HG02798 (cell line): ENCODE results near the gene CCL20.

Experiments used
- ATAC-seq: cut with Tn5 transposase; IDR thresholded peaks from one replicate; pipeline ENCODE4 v1.9.1; 2021; ENCODE audit warnings: mild to moderate bottlenecking; ENCODE audit not compliant: unreplicated experiment, poor library complexity

Gene CCL20

DNA sequence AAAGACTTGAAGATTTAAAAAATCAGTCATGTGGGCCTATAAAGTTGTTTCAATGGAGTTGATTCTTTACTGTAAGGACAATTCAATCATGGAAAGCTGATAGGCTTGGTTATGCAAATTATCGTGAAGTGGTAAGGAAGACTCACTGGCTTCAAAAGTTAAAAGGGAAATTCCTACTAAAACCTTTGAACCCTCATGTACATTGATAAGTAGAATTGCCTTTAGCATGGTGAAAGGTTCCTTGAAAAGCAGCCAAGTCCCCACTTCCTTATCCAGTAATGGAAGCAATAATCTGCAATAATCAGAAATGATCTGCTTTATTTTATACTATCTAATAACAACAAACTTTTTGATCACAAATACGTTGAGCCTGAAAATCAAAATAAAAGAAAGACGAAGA, 14.4 kb upstream of the CCL20 start:
- ATAC-seq = no peak

DNA sequence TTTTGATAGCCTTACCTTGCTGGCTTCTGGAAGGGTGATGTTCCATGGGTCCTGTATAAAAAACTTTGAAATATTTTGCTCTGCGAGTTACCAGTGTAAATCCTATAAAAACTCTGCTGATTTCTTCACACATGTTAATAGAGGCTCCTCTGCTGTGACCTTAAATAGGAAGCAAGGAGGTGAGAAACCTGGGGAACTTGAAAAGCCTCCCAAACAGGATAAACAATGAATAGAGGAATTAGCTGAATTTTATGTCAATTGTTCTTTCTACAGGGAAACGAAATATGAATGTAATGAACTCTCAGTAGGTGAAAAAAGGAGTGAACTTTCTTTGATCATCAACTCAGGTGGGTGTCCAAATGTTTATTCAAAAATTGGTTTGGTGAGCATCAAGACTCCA, 10.8 kb upstream of the CCL20 start:
- no peak for ATAC-seq

DNA sequence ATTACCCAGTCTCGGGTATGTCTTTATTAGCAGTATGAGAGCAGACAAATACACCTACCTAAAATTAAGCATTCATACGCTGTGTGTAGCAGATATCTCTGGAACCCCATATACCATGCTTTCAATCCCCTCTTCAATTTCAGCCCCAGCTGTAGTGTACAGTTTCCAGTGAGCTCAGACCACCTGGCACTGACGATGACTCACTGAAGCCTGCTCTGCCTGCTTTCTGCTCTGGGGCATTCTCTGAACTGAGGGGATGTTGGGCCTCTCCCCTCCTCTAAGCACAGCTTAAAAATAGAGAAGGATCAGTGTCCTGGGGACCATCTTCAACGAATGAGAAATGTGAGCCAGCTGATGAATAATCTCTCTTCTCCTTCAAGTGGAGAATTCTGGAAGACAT, 8.7 kb upstream of the CCL20 start:
- no peak for ATAC-seq

DNA sequence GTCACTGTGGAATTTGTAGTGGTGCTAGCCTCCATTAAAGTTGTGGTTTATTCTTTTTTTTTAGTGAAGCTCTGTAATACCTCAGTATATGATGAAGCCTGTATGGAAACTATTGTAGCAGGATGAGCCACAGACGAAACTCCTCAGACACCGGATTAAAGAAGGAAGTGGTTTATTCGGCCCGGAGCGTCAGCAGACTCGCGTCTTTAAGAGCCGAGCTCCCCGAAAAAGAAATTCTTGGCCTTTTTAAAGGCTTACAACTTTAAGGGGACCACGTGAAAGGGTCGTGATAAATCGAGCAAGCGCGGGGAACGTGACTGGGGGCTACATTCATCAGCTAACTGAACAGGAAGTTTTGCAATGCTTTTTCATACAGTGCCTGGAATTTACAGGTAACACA, 8.1 kb upstream of the CCL20 start:
- ATAC-seq = no peak

DNA sequence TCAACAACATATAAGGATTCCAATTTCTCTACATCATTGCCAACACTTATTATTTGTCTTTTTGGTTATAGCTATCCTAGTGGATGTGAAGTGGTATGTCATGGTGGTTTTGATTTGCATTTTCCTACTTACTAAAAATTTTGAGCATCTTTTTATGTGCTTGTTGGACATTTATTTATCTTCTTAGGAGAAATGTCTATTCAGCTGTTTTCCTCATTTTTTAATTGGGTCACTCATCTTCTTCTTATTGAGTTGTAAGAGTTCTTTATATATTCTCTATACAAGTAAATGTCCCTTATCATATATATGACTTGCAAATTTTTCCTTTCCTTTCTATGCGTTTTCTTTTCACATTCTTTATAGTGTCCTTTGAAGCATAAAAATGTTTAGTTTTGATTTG, 4.7 kb upstream of the CCL20 start:
- ATAC-seq = no peak

DNA sequence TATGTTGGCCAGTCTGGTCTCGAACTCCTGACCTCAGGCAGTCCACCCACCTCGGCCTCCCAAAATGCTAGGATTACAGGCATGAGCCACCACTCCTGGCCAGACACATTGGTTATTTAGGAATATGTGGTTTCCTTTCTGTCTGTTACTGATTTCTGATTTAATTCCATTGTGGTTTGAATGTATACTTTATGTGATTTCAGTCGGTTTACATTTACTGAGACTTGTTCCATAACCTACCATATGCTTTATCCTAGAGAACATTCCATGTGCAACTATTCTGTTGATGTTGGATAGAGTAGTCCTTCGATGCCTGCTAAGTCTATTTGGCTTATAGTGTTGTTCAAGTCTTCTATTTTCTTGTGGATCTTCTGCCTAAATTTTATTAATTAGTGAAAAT, 1.6 kb upstream of the CCL20 start:
- ATAC-seq = no peak

DNA sequence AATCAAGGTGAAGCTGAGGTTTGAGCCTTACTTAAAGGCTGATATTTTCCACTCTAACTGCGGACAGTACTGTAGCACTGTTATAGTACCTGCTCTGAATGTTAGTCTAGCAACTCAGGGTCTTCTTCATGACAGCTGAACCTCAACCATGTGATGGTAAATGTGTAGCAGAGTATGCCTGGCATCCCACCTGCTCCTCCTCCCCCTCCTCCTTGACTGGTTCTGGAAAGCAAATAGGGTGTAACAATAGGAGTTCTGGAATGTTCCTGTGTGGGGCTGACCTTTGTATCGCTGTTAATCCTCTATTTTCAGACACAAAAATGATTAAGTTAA, 447 bp upstream of the CCL20 start:
- no peak for ATAC-seq

DNA sequence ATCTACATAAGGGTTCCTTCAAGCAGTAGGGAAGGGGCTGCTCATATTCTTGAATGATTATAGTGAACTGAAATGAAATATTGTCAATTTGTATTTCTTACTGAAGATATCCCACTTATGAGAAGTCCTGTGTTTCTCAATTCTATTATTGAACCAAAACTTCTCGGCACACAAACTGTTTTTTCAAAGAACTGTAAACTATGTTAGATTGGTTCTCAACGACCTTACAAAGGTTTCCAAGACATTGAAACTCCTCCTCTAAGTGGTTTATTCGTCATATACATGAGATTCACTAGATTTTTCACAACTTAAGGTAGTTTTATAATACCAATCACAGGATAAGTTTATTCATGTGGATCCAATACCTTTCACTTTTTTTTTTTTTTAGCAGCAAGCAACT, 1.4 kb downstream of the CCL20 start:
- ATAC-seq = no peak

DNA sequence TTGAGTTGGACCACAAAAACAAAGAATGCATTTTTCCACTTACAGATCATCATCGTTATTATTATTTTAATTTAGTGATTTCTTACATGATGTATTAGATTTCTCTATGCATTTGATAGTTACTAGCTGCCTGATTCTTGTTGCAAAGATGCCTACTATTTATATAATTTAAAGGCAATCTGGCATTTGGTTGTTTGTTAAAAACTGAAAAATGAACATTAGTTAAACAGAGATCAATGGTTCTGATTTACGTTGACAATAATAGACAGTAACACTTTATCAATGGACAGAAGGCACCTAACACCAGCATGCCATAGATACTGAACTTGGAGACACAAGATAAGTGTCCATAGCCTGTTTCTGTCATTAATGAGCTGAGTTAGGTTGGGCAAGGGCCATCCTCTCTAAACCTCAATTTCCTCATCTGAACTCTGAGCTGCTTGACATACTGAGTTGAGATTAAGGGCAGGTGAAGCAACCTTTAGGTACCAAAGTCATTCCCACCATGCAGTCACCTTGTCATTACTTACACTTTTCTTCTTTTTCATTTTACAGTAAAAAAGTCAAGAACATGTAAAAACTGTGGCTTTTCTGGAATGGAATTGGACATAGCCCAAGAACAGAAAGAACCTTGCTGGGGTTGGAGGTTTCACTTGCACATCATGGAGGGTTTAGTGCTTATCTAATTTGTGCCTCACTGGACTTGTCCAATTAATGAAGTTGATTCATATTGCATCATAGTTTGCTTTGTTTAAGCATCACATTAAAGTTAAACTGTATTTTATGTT, 3.1 kb downstream of the CCL20 start:
- no peak for ATAC-seq

DNA sequence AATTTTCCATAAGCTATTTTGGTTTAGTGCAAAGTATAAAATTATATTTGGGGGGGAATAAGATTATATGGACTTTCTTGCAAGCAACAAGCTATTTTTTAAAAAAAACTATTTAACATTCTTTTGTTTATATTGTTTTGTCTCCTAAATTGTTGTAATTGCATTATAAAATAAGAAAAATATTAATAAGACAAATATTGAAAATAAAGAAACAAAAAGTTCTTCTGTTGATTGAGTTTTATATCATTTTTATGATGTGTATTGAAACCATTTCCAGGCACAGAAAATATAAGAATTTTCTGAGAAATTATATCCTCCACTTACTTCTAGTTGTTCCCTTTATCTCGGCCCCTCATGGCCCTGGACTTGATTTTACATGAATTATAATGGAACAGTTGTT, 3.7 kb downstream of the CCL20 start:
- ATAC-seq = no peak

DNA sequence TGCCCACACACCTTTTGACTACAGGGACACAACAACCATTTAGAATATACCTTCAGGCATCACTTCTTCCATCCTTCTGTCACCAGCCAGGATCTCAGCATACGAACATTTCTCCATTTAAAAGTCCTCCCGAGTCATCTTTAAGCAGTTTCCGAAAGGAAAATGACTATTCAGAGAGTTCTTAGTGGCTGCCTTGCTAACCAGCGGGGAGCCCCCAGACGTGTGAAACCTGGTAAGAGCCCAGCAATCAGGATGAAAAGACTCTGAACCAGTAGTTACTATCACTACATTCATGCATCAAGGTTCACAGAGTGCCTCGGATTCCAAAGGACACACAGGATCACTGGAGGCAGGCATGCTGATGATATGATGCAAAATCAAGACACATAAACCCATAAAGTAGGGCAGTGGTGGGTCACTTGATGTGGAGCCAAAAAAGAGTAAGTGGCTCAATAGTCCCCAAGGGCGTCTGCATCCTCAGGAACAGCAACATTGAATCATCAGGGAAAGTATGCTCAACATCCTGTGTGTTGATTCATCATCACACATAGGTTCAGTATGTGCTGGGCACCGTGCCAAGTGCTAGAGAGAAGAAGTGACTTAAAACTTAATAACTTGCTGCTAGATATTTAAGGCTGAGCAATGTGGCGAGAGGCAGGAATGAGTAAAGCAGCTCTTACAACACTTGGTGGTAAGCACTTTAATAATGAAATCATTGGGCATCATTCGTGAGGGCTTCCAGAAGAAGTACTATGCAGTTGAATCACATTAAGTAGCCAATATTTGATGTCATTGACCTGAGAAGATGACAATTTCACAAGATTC, 4.4 kb downstream of the CCL20 start:
- no peak for ATAC-seq

DNA sequence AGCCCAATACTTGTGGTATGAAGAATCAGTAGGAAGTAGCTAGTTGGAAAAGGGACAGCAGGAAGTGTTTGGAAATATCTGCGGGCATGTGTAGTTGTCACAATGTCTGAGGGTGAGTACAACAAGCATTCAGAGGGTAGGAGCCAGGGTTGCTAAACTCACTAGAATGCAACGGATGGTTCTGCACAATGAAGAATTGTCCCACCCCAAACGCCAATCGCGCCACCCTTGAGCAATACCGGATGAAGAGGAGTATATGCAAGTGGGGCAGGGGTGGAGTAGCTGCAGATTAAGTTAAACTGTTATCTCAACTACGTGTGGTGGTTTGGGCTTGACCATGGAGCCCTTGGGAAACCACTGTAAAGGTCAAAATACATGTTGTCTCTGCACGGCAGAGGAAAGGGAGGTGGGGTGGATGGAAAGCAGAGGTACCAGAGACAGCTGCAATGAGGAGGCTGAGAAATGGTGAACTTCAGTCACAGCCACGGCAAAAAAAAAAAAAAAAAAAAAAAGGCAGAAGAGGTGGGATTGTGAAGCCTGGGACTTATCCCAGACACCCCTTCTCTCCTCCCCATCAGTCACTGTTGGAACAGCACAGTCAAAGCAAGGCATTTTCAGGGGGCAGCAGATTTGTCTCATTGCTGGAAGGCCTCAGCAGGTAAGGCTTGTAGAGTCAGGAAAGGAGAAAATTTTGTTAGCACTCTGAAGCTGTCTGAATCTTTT, 5.2 kb downstream of the CCL20 start:
- ATAC-seq = no peak

DNA sequence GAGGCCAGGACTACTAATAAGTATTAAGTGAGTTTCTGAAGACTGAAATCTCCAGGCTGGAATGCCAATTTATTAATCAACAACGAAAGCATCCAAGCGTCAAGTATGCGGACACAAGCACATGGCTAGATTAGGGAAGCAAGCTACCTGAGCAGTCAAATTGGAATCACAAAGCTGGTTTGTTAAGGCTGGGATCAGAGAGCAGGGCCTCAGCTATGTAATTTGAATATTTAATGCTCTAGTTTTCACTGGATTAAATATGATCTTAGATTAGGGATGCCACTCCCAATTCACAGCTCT, 5.7 kb downstream of the CCL20 start:
- no peak for ATAC-seq

DNA sequence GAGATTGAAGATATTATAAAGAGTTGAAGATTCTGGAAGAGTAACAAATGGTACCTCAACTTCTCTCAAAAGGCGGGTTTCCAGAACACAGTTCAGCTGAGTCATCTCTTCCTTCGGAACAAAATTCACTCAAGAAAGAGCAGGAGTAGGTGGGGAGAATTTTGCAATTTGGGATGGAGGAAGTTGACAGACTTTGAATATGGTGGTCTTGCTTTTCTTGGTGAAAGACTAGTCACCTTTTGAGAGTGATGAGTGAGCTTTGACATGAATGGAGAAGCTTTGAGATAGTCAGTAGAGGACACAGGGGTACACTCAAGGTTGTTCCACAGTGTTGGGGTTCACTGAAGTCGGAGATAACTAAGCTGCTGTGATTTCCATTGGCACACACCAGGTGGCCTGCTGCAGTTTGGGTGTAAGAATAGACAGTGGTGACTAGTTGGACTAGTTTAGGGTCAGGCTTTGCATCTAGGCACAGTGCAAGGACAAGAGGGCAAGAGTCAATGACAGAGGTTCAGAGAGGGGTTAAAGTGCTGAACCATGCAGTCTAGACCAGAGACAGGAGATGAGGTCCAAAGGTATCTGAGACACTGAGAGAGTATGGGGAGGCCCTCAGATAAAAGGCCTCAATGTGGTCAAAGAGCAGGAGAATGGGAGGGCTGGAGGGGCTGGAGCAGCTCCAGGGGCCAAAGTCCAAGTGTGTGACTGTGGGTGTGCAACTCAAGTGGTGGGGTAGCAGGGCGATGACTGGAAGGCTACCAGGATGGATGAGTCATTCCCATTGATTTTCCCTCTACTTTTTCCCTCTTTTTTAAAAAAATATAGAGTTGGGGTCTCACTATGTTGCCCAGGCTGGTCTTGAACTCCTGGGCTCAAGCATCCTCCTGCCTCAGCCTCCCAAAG, 7.7 kb downstream of the CCL20 start:
- no peak for ATAC-seq

DNA sequence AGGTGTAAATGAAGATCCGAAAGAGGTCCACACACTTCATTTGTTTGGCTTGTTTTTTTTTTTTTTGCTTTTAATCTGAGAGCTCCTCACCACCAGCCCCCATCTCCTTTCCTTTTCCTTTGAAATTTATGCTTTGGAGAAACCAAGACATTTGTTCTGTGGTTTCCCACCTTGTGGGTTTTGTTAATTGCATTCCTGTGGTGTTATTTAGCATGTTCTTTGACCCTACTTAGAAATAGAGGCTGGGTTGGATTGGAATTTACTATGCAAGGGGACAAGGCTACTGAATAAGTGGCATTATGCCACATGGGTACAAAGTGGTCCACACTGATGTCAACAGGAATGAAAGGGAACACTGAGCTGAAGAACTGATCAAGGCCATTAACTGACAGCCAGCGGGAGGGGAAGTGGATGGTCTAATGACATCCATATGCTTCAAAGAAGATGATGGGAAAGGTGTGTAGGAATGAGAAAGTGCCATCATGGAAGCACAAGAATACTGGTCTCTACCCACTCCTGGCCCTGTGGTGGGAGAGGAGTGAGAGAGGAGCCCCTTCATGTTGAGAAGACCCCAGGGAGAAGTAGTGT, 8.9 kb downstream of the CCL20 start:
- ATAC-seq = no peak

DNA sequence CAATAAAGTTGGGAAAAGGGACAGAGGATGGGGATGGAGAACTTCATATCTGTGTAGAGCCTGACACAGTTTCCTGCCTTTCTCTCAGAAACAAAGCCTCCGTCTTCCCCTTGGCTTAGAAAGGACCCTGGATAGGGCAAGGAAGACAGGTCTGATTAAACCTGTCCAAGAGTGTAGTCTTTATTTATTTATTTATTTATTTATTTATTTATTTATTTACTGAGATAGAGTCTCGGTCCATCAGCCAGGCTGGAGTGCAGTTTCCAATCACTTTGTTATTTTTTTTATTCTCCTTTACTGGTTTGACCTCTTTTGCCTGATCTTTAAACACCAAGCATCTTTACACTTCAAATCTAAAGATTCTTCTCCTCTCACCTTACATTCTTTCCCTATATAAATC, 10.3 kb downstream of the CCL20 start:
- ATAC-seq = no peak

DNA sequence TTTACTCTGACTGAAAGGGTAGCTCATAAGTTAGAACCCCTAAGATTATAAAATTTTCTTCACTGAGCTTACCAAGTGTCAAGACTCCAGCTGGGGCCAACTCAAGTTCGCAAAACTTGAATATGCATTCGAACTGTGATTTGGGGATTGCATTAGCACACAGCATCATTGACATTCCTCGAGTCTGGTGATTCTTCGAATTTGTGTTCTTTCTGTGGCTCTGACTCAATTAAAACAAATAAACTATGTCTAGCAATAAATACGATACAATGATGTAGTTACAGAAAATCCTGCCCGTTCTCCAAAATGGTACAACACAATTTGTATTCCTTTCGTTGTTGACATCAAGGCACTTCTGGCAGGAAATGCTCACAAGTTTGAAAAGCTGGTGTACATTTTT, 11.1 kb downstream of the CCL20 start:
- no peak for ATAC-seq

DNA sequence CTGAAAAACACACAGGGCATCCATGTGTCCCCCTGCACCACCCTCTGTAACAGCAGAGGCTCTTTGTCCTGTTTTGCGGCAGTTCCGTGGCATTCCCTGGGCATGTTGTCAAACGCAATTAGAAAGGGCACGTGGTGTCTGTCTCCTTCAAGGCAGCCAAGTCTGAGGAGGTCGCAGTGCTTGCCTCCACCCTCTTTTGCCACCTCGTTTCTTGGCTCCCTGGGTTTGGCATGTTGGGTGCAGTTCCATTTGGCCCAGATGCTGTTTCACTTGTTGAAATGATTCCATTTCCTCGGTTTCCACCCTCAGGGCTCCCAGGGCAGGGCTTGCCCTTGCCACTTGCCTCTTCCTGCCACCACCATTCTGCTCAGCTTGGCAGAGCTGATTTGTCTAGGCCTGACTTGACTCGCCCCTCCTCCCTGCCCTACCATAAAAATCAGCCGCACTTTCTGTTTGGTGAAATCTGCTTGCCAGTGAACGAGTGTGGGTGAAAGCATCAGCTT, 12.4 kb downstream of the CCL20 start:
- no peak for ATAC-seq

DNA sequence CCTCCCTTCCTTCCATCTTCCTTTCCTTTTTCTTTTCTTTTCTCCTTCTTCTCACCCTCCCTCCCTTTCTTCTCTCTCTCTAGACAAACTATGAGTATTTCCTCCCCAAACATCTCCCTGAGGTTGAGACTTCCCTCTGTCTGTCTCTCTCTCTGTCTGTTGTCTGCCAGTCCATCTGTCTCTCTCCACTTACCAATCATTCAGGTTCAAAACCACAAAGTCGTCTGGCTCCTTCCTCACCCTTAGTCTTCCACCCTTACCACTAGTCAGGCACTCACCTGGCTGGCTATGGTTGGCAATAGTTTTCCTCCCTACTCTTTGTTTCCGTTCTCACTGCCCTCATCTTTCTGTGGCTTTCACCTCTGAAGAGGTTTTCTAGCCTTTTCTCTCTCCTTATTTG, 12.9 kb downstream of the CCL20 start:
- no peak for ATAC-seq

DNA sequence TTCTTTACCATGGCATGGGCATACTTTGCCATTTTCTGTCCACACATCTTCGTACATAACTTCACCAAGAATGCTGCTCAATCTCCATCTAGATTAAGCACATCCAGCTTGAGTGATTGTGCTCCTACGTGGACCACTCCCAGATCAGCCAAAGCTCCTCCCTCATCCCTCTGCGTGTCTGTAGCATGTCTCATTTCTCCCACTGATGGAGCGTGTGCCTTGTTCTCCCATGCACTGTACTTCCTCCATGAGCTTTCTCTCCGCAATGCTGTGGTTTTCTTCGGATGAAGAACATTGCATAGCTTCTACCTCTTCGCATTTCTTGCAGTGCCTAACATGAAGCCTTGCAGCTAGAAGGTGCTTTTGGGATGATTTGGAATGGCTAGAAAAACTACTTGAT, 13.5 kb downstream of the CCL20 start:
- ATAC-seq = no peak
